GM18511 (cell line): ENCODE results near the gene TUBD1.
"Not testable (repeated sequence)": the region's sequence is repeated elsewhere in the genome, so short reads cannot be mapped to it uniquely, and the experiment has no call there.

Source experiments
- ATAC-seq: cut with Tn5 transposase; IDR thresholded peaks from one replicate; pipeline ENCODE4 v1.9.1; 2021; ENCODE audit warnings: mild to moderate bottlenecking, moderate library complexity; ENCODE audit not compliant: unreplicated experiment

TUBD1 gene

GRCh38 chr17:59892924-59893675 is at the start of gene TUBD1, which contains the start of gene RPS6KB1:
TUBD1 (minus strand) TSS chr17:59892943; CDS start chr17:59891002, 1,941 bp downstream.
RPS6KB1 (plus strand) TSS chr17:59893121; CDS start chr17:59893185, 64 bp downstream.
- ATAC-seq: peak; percentile 89

- no peak for ATAC-seq
Measured at GRCh38 chr17:59941131-59941530, 48.4 kb upstream of the TUBD1 start.

GRCh38 chr17:59940697-59941096 is 48.0 kb upstream of the TUBD1 start:
- ATAC-seq: not testable (repeated sequence)

GRCh38 chr17:59933317-59933716 is 40.6 kb upstream of the TUBD1 start:
- not testable (repeated sequence) for ATAC-seq

GRCh38 chr17:59930768-59931167 is 38.0 kb upstream of the TUBD1 start:
- ATAC-seq: not testable (repeated sequence)

GRCh38 chr17:59930121-59930520 is 37.4 kb upstream of the TUBD1 start:
- ATAC-seq: not testable (repeated sequence)

- ATAC-seq: not testable (repeated sequence)
Measured at GRCh38 chr17:59920637-59921036, 27.9 kb upstream of the TUBD1 start.

GRCh38 chr17:59916446-59916845 is 23.7 kb upstream of the TUBD1 start:
- no peak for ATAC-seq

- ATAC-seq: no peak
Measured at GRCh38 chr17:59914274-59914854, 21.6 kb upstream of the TUBD1 start.

- ATAC-seq: no peak
Measured at GRCh38 chr17:59907467-59907866, 14.7 kb upstream of the TUBD1 start.

- no peak for ATAC-seq
Measured at GRCh38 chr17:59903455-59903854, 10.7 kb upstream of the TUBD1 start.

GRCh38 chr17:59901604-59902003 is 8.9 kb upstream of the TUBD1 start:
- ATAC-seq: no peak

- no peak for ATAC-seq
Measured at GRCh38 chr17:59899099-59899498, 6.4 kb upstream of the TUBD1 start.

GRCh38 chr17:59897090-59897489 is 4.3 kb upstream of the TUBD1 start:
- ATAC-seq: no peak

- peak; percentile 9 for ATAC-seq
Measured at GRCh38 chr17:59893676-59894100, 945 bp upstream of the TUBD1 start.

GRCh38 chr17:59892251-59892923 is 356 bp downstream of the TUBD1 start:
- peak; percentile 62 for ATAC-seq

- no peak for ATAC-seq
Measured at GRCh38 chr17:59890720-59891119, 2.0 kb downstream of the TUBD1 start.

GRCh38 chr17:59888145-59888750 is 4.5 kb downstream of the TUBD1 start:
- no peak for ATAC-seq

- ATAC-seq: no peak
Measured at GRCh38 chr17:59884861-59885260, 7.9 kb downstream of the TUBD1 start.

GRCh38 chr17:59878624-59879023 is 14.1 kb downstream of the TUBD1 start:
- no peak for ATAC-seq

- ATAC-seq: no peak
Measured at GRCh38 chr17:59877965-59878364, 14.8 kb downstream of the TUBD1 start.
